Nephron progenitor cell (in vitro differentiated cells): ENCODE data around the gene SEC14L2.
A peak's percentile ranks its signal among the peaks of the same experiment; 100 is the strongest.

Experiments
- DNase-seq: peaks from one replicate; pipeline ENCODE4 v3.0.0; 2021
- H3K27ac Mint-ChIP-seq: 2 replicates; pipeline ENCODE4 v1.8.0; 2021; ENCODE audit warnings: mild to moderate bottlenecking, moderate library complexity, mixed read lengths
- H3K27me3 Mint-ChIP-seq: 2 replicates; pipeline ENCODE4 v1.8.0; 2021; ENCODE audit warnings: mild to moderate bottlenecking, low read depth, mixed read lengths; ENCODE audit not compliant: poor library complexity
- H3K36me3 Mint-ChIP-seq: 2 replicates; pipeline ENCODE4 v1.8.0; 2021; ENCODE audit warnings: low read depth, mixed read lengths
- H3K4me1 Mint-ChIP-seq: 2 replicates; pipeline ENCODE4 v1.8.0; 2021; ENCODE audit warnings: mixed read lengths
- H3K4me3 Mint-ChIP-seq: 2 replicates; pipeline ENCODE4 v1.8.0; 2021; ENCODE audit warnings: mild to moderate bottlenecking, moderate library complexity, mixed read lengths
- H3K9me3 Mint-ChIP-seq: 2 replicates; pipeline ENCODE4 v1.8.0; 2021; ENCODE audit warnings: mild to moderate bottlenecking, moderate library complexity, mixed read lengths
- TF ChIP-seq, protein P1 (sequence below): fragments of 200-600 bp; sonication (generic); IDR thresholded peaks from 2 replicates; pipeline ENCODE4 v1.5.0; 2021; ENCODE audit warnings: antibody characterized with exemption

Gene SEC14L2

DNA sequence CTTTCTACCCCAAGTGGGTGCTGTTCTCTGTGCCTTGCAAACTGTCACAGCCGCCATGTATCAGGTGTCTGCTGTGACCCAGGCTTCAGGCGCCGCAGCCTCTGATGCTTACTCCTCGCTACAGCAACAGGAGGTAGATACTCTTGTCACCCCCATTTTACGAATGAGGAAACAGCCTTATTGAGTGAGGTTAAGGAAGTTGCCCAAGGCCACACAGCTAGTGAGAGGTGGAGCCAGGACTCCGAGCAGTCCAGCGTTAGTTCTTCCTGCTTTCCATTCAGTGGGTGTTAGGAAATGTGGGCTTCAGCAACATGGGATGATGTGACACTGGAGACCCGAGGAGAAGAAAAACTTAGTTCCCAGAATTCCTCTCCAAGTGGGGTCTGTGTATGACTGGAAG, 23.9 kb upstream of the SEC14L2 start:
- H3K27ac Mint-ChIP-seq, result peak overlapping the region; percentile 84
- no peak overlapping the region for H3K4me3 Mint-ChIP-seq
- H3K27me3 Mint-ChIP-seq, result peaks cover 3% of the 10 kb centered on the region
- TF ChIP-seq, protein P1, sequence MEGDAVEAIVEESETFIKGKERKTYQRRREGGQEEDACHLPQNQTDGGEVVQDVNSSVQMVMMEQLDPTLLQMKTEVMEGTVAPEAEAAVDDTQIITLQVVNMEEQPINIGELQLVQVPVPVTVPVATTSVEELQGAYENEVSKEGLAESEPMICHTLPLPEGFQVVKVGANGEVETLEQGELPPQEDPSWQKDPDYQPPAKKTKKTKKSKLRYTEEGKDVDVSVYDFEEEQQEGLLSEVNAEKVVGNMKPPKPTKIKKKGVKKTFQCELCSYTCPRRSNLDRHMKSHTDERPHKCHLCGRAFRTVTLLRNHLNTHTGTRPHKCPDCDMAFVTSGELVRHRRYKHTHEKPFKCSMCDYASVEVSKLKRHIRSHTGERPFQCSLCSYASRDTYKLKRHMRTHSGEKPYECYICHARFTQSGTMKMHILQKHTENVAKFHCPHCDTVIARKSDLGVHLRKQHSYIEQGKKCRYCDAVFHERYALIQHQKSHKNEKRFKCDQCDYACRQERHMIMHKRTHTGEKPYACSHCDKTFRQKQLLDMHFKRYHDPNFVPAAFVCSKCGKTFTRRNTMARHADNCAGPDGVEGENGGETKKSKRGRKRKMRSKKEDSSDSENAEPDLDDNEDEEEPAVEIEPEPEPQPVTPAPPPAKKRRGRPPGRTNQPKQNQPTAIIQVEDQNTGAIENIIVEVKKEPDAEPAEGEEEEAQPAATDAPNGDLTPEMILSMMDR, result no peak
- H3K9me3 Mint-ChIP-seq, result no peaks in the 10 kb centered on the region
- H3K36me3 Mint-ChIP-seq, result peaks cover 2% of the 10 kb centered on the region
- no peak for DNase-seq
- H3K4me1 Mint-ChIP-seq, result peaks cover 41% of the 10 kb centered on the region

DNA sequence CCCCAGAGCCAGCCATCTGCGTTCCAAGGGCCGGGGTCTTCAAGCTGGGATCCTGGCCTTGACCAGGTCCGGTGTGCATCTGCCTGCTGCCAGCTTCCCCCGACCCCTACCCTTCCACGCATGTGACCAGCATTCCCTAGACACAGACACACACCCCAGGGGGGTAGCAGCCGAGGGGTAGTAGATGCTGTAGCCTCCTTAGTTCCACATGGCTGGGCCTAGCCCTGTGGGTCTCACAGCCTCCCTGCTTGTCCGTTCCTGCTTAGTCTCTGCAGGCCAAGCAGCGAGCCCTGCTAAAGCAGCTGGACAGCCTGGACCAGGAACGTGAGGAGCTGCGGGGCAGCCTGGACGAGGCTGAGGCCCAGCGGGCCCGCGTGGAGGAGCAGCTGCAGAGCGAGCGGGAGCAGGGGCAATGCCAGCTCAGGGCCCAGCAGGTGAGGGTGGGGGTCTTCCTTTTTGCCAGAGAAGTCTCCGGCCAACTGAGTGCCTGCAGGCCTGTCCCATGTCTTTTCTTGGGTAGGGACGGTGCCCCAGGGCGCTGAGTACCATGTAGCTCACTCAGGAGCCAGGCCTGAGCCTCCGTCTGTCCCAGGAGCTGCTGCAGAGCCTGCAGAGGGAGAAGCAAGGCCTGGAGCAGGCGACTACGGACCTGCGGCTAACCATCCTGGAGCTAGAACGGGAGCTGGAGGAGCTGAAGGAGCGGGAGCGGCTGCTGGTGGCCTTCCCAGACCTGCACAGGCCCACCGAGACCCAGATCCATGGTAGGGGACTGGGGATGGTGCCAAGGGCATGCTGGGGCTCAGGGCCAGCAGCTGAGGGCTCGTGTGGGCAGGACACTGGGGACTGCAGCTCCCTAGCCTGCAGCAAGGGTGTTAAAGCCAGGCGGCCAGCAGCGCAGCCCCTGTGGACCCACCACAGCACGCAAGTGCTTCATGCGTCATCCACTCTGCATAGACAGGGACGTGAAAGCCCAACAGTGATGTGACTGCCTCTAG, 23.2 kb upstream of the SEC14L2 start:
- H3K4me3 Mint-ChIP-seq, result no peak overlapping the region
- H3K36me3 Mint-ChIP-seq, result peaks cover 5% of the 10 kb centered on the region
- peak overlapping the region; percentile 84 for H3K27ac Mint-ChIP-seq
- TF ChIP-seq, protein P1, result no peak
- peaks cover 34% of the 10 kb centered on the region for H3K4me1 Mint-ChIP-seq
- no peaks in the 10 kb centered on the region for H3K9me3 Mint-ChIP-seq
- H3K27me3 Mint-ChIP-seq, result peaks cover 3% of the 10 kb centered on the region
- no peak for DNase-seq

DNA sequence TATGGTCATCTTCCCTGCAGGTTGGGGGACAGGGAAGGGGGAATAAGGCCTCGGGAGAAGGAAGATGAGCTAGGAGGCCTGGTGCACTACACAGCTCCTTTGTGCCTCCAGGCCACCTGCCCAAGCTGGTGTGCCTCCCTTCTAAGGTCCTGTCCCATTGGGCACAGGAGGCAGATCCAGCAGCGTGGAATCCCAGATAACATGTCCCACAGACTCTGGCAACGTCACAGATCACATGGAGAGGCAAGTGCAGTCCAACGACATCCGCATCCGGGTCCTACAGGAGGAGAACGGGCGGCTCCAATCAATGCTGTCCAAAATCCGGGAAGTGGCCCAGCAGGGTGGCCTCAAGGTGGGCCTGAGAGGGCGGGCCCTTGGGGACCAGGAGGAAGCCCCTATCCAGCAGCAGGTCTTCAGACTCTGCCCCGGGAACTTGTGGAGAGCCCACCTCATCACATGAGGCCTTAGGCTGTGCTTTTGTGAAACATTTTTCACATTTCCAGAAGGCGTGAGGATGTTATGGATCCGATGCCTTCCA, 21.4 kb upstream of the SEC14L2 start:
- TF ChIP-seq, protein P1, result no peak
- H3K27me3 Mint-ChIP-seq, result peaks cover 3% of the 10 kb centered on the region
- H3K4me1 Mint-ChIP-seq, result peaks cover 20% of the 10 kb centered on the region
- H3K9me3 Mint-ChIP-seq, result no peaks in the 10 kb centered on the region
- peak overlapping the region; percentile 39 for H3K27ac Mint-ChIP-seq
- peaks cover 9% of the 10 kb centered on the region for H3K36me3 Mint-ChIP-seq
- DNase-seq, result no peak
- no peak overlapping the region for H3K4me3 Mint-ChIP-seq

DNA sequence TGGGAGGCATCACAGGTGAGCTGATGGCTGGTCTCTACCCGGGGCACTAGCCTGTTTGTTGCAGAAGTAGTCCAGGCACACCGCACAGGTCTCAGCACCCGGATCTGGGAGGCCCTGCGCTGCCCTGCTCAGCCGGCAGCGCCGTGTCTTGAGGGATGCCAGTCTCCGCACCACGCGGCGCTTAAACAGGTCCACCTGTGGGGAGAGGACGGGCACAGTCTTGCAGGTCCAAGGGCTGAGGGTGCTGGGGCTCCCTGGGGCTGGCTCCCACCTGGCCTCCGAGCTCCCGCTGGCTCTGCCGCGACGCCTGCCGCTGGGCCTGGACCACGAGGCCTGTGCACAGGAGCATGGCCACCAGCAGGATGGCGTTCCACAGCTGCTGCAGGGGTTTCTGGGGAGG, 16.8 kb upstream of the SEC14L2 start:
- H3K4me1 Mint-ChIP-seq, result no peaks in the 10 kb centered on the region
- H3K27me3 Mint-ChIP-seq, result no peaks in the 10 kb centered on the region
- H3K36me3 Mint-ChIP-seq, result peaks cover 9% of the 10 kb centered on the region
- DNase-seq, result no peak
- no peaks in the 10 kb centered on the region for H3K9me3 Mint-ChIP-seq
- no peak overlapping the region for H3K27ac Mint-ChIP-seq
- TF ChIP-seq, protein P1, result no peak
- no peak overlapping the region for H3K4me3 Mint-ChIP-seq

DNA sequence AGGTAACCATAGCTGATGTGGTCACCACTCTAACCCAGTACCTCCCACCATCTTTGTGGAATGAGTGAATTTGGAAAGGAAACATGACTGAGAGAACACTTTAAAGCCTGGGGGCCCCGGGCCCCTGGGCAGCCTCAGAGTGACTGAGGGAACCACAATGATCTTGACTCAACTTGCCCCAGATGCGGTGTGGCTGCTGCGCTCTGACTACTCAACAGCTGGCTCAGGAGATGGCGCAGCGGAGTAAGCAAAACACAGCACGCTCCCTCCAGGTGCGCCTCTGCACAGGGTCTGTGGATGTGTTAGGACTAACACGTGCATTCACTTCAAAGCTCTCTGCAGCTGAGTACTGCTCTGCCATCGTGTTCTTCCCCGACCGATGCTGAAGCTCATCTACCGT, 15.6 kb upstream of the SEC14L2 start:
- DNase-seq, result no peak

More for the DNA sequence above, 15.6 kb upstream of the SEC14L2 start:
- TF ChIP-seq, protein P1, result no peak
- H3K4me1 Mint-ChIP-seq, result peaks cover 3% of the 10 kb centered on the region
- H3K36me3 Mint-ChIP-seq, result peaks cover 9% of the 10 kb centered on the region
- no peak overlapping the region for H3K4me3 Mint-ChIP-seq
- H3K27me3 Mint-ChIP-seq, result no peaks in the 10 kb centered on the region
- H3K9me3 Mint-ChIP-seq, result no peaks in the 10 kb centered on the region
- no peak overlapping the region for H3K27ac Mint-ChIP-seq
